C4-2B (cell line): ENCODE results near the gene SLC16A13.

Experiments
- CTCF ChIP-seq: fragments of 450-650 bp; conservative IDR thresholded peaks from 2 replicates; pipeline ENCODE4 v1.5.1; 2017; ENCODE audit warnings: mild to moderate bottlenecking
- ZFX ChIP-seq: fragments of 450-650 bp; IDR thresholded peaks from 2 replicates; pipeline ENCODE4 v1.6.1; 2017

DNA sequence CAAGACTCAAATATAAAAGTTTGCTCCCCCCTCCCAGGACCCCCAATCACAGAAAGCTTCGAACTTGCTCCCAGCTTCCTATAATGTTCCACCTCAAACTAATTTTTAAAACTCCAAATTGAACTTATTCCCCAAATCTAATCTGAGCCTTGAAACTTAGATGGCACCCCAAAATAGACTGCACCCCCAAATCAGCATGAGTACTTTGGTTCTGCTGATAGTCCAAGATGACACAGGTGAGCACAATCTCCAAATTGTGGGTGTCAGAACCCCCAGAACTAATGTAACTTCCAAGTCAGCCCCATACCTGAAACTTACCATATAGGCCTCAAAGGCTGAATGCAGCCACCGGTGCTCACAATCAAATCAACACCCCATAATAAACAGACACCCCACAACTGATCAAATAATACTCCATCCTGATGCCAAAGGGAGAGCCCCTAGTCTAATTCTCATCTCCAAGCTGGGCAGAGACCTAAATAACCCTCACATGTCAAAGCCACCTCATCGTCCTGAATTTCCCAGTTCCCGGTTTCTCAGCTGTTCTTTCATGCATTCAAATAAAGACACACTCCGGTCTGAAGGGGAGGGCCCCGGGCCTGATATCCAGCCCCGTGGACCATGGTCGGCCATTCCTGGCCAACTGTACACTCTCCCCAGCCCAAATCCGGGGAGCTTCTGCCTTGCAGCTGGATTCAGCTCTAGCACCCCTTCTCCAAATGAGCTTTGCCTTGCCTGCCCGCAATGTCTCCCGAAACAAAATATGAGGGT lies 14.7 kb upstream of the SLC16A13 start:
- TF ChIP-seq CTCF = no peak
- TF ChIP-seq ZFX = no peak
